ENCODE data around the gene CRLF1.

GRCh38 chr19:18580311-18580710 lies 26.3 kb downstream of the CRLF1 start:
- TF ChIP-seq CTCF (IDR thresholded peaks at IDR 0.05; ENCODE audit: borderline replicate concordance, extremely low read depth, low read length, poor library complexity, severe bottlenecking) (no peak), EZH2 (IDR thresholded peaks at IDR 0.05; ENCODE audit: borderline replicate concordance, low read depth, low read length, severe bottlenecking) (no peak)
